Measurements from ENCODE around the gene WDR82.
A peak's percentile ranks its signal among the peaks of the same experiment; 100 is the strongest.

Gene WDR82

DNA sequence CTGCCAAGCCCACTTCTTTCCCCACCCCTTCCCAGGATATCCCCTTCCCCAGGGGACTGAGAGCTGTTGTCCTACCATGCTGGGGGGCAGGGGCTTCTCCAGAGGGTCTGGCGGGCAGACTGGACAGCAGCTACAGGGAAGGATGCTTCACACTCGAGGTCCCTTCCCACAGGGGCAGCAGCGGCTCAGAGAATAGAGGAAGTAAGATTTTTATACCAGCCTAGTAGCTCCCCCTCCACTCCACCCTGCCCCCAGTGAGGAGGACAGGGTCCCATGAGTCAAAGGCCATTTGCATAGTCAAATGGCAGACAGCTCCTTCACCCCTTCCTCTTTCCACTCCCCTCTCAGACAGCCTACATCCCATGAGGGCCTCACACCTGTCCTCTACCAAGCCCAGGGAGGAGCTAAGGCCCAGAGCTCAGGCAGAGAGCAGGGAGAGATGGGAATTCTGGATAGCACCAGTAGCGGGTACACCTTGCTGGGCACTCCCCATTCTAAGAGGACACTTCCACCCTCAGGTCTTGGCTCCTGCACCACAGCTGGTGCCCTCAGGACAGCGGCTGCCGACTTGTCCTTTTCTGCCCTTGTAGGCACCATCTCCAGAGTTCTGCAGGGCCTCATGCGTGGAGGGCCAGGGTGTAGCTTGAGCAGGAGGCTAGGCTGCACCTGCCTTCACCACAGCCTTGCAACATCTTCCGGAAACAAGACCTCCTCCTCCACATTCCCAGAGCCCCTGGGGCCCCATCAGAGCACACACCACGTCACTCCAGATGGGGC lies 52.8 kb downstream of the WDR82 start, which contains the start of gene TLR9:
TLR9 (minus strand) TSS at position 194 of the 777 bp plus-strand sequence; CDS start at position 78, 116 bp downstream.
- no peak within 1 kb of the TSS for H3K4me3 ChIP-seq (ENCODE audit: low read length)
- no peaks in the 10 kb centered on the region for H3K27me3 ChIP-seq (ENCODE audit: control insufficient read depth, insufficient read depth, low read length)
- no peaks in the 10 kb centered on the region for H3K4me1 ChIP-seq (ENCODE audit: control insufficient read depth, insufficient read depth, low read length)
- peaks cover 19% of the 10 kb centered on the region for H3K36me3 ChIP-seq (ENCODE audit: control insufficient read depth, insufficient read depth, low read length)
- H3K27ac ChIP-seq (ENCODE audit: low read depth, low read length), result no peak within 1 kb of the TSS
- no peak within 1 kb of the TSS for H3K9ac ChIP-seq (ENCODE audit: low read length)

DNA sequence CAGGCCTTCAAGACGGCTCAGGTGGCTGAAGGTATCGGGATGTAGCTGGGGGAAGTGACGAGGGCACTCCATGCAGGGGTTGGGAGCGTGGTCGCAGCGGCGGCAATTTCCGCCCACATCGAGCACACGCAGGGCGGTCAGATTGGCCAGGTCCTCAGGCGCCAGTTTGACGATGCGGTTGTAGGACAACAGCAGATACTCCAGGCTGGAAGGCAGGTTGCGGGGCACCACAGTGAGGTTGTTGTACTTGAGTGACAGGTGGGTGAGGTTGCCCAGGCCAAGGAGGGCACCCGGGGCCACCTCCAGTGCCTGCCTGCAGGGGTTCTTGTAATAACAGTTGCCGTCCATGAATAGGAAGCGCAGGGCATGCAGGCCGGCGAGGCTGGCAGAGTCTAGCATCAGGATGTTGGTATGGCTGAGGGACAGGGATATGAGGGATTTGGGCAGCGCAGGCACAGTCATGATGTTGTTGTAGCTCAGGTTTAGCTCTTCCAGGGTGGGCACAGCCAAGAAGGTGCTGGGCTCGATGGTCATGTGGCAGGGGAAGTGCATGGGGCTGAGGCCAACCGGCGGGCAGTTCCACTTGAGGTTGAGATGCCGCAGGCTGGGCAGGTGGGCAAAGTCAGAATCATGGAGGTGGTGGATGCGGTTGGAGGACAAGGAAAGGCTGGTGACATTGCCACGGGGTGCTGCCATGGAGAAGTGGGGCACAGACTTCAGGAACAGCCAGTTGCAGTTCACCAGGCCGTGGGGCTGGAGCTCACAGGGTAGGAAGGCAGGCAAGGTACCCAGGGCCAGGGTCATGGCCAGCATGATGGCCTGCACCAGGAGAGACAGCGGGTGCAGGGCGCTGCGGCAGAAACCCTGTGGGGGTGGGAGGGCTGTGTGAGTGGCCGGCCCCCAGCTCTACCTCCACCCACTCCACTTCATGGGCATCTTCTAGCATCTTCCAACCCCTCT lies 54.7 kb downstream of the WDR82 start:
- Histone ChIP-seq H3K4me3 (ENCODE audit: low read length) (no peak overlapping the region), H3K36me3 (ENCODE audit: control insufficient read depth, insufficient read depth, low read length) (no peaks in the 10 kb centered on the region), H3K4me1 (ENCODE audit: control insufficient read depth, insufficient read depth, low read length) (no peaks in the 10 kb centered on the region), H3K27me3 (ENCODE audit: control insufficient read depth, insufficient read depth, low read length) (no peaks in the 10 kb centered on the region), H3K9ac (ENCODE audit: low read length) (no peak overlapping the region), H3K27ac (ENCODE audit: low read depth, low read length) (no peak overlapping the region)

- Histone ChIP-seq H3K36me3 (ENCODE audit: control insufficient read depth, insufficient read depth, low read length) (no peaks in the 10 kb centered on the region), H3K9ac (ENCODE audit: low read length) (no peak overlapping the region), H3K4me1 (ENCODE audit: control insufficient read depth, insufficient read depth, low read length) (no peaks in the 10 kb centered on the region), H3K4me3 (ENCODE audit: low read length) (no peak overlapping the region), H3K27me3 (ENCODE audit: control insufficient read depth, insufficient read depth, low read length) (no peaks in the 10 kb centered on the region), H3K27ac (ENCODE audit: low read depth, low read length) (no peak overlapping the region)
These were observed 55.9 kb downstream of the WDR82 start for GRCh38 chr3:52222319-52223221.

DNA sequence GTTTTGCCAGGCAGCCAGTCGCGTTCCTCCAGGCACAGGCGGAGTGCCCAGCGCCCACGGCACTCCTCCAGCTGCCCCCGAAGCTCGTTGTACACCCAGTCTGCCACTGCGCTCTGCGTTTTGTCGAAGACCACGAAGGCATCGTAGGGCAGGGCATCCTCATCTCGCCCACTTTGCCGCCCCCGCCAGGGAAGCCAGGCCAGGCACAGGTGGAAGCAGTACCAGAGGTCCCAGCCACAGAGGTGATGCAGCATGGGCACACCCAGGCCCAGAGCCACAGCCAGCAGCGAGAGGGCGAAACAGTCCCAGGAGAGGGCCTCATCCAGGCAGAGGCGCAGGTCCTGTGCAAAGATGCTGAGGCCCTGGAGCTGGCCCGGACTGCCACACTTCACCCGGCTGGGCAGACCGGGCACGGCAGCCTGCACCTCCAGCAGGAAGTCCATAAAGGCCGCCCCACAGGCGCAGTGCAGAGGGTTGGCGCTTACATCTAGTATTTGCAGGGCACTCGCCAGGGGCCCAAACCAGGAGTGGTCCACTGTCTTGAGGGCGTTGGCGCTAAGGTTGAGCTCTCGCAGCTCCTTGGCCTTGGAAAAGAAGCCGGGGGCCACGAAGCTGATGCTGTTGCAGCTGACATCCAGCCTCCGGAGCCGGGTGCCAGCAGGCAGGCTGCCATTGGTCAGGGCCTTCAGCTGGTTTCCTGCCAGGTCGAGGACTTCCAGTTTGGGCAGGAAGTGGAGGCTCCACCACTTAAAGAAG lies 56.7 kb downstream of the WDR82 start:
- Histone ChIP-seq H3K27me3 (ENCODE audit: control insufficient read depth, insufficient read depth, low read length) (no peaks in the 10 kb centered on the region), H3K9ac (ENCODE audit: low read length) (no peak overlapping the region), H3K4me3 (ENCODE audit: low read length) (no peak overlapping the region), H3K27ac (ENCODE audit: low read depth, low read length) (no peak overlapping the region), H3K4me1 (ENCODE audit: control insufficient read depth, insufficient read depth, low read length) (peaks cover 3% of the 10 kb centered on the region), H3K36me3 (ENCODE audit: control insufficient read depth, insufficient read depth, low read length) (no peaks in the 10 kb centered on the region)

DNA sequence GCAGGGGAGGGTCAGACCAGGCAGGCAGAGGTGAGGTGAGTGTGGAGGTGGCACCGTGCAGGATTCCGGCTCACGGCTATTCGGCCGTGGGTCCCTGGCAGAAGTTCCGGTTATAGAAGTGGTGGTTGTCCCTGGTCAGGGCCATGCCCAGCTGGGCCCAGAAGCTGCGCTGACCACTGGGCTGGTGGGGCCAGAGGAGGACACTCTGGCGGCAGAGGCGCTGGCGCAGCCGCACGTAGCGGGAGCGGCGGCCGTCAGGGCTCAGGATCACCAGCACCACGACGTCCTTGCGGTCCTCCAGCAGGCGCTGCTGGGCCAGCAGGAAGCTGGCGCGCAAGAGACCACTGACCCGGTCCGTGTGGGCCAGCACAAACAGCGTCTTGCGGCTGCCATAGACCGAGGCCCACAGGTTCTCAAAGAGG lies 57.3 kb downstream of the WDR82 start:
- Histone ChIP-seq H3K36me3 (ENCODE audit: control insufficient read depth, insufficient read depth, low read length) (no peaks in the 10 kb centered on the region), H3K27me3 (ENCODE audit: control insufficient read depth, insufficient read depth, low read length) (no peaks in the 10 kb centered on the region), H3K4me1 (ENCODE audit: control insufficient read depth, insufficient read depth, low read length) (peaks cover 7% of the 10 kb centered on the region), H3K9ac (ENCODE audit: low read length) (no peak overlapping the region), H3K4me3 (ENCODE audit: low read length) (no peak overlapping the region), H3K27ac (ENCODE audit: low read depth, low read length) (no peak overlapping the region)

DNA sequence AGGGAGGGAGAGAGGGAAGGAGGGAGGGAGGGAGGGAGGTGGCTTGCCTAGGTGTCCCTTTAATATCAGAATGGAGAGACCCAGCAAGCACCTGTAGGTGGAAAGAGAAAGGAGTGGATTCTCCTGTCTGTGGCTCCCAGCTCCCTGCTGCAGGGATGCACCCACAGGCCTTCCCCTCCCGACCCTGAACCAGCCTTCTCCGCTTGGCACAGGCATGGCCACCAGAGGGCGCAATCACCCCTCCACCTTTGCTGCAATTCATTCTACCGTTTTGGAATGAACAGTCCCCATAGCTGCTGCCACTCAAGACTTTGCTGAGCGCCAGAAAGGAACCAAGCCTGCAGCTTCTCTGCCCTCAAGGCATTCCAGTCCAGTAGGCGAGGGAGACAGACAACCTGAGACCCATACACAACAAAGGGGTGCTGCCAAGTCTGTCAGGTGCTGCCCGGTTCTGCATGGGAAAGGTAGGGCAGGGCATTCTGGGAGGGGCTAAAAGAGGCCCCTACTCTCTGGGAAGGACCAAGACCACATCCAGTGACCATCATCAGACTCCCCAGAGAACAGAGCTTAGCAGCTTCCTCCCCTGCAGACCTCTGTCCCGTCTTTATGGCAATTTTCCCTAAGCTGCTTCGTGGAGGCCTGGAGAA lies 57.9 kb downstream of the WDR82 start:
- Histone ChIP-seq H3K4me1 (ENCODE audit: control insufficient read depth, insufficient read depth, low read length) (peaks cover 7% of the 10 kb centered on the region), H3K27me3 (ENCODE audit: control insufficient read depth, insufficient read depth, low read length) (no peaks in the 10 kb centered on the region), H3K4me3 (ENCODE audit: low read length) (no peak overlapping the region), H3K36me3 (ENCODE audit: control insufficient read depth, insufficient read depth, low read length) (peaks cover 3% of the 10 kb centered on the region), H3K27ac (ENCODE audit: low read depth, low read length) (no peak overlapping the region), H3K9ac (ENCODE audit: low read length) (no peak overlapping the region)

DNA sequence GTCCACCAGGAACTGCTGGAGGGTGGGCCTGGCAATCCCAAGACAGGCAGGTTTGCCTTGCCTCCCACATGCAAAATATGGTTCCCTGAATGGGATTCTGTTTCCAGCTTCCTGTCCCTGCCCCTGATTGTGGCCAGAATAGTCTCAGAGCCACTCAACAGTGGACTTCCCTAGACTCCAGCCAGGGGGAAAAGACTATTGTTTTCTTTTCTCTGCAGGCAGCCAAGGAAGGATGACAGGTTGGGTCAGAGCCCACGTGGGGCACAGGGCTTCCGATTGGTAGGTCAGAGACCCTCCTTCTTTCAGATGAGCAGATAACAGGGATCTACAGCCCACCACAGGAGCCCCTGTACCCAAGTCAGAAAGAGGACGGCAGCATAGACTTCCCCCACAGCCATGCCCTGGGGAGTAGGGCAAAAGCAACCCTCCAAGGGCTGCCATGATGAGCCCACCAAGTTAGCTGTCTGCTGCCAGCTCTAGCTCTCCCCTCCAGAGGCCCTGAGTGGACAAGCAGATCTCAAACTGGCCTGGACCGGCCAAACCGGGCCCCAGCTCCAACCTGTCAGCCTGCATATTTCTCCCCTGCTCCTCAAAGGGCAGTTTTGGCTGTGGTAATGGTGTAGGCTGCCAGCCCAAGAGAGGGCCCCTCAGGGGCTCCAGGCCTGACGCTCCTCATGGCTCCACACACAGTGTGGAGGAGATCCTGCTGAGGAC lies 59.4 kb downstream of the WDR82 start:
- no peaks in the 10 kb centered on the region for H3K27me3 ChIP-seq (ENCODE audit: control insufficient read depth, insufficient read depth, low read length)
- H3K4me3 ChIP-seq (ENCODE audit: low read length), result no peak overlapping the region
- H3K4me1 ChIP-seq (ENCODE audit: control insufficient read depth, insufficient read depth, low read length), result peaks cover 7% of the 10 kb centered on the region
- H3K27ac ChIP-seq (ENCODE audit: low read depth, low read length), result no peak overlapping the region
- no peak overlapping the region for H3K9ac ChIP-seq (ENCODE audit: low read length)
- H3K36me3 ChIP-seq (ENCODE audit: control insufficient read depth, insufficient read depth, low read length), result peaks cover 13% of the 10 kb centered on the region

DNA sequence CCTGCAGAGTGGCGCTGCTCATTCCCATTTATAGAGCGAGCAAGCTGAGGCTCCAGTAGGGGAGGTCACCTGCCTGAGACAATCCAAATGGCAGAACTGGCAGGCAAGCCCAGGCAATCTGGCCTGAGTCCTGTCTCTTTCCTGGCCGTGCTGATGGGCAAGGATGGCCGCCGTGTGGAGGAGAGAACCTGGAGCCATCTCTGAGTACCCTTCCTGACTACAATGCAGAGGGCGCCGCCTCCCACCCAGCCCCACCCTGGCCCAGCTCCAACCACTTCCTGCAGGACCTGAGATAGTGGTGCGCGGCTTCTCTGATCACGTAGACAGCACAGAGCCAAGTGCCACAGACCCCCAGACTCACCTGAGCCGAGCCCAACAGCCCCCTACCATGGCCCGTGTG lies 60.0 kb downstream of the WDR82 start:
- Histone ChIP-seq H3K4me1 (ENCODE audit: control insufficient read depth, insufficient read depth, low read length) (peaks cover 7% of the 10 kb centered on the region), H3K36me3 (ENCODE audit: control insufficient read depth, insufficient read depth, low read length) (peaks cover 18% of the 10 kb centered on the region), H3K9ac (ENCODE audit: low read length) (no peak overlapping the region), H3K4me3 (ENCODE audit: low read length) (no peak overlapping the region), H3K27me3 (ENCODE audit: control insufficient read depth, insufficient read depth, low read length) (no peaks in the 10 kb centered on the region), H3K27ac (ENCODE audit: low read depth, low read length) (no peak overlapping the region)

GRCh38 chr3:52218026-52218425 lies 60.4 kb downstream of the WDR82 start:
- Histone ChIP-seq H3K4me1 (ENCODE audit: control insufficient read depth, insufficient read depth, low read length) (peaks cover 7% of the 10 kb centered on the region), H3K9ac (ENCODE audit: low read length) (no peak overlapping the region), H3K36me3 (ENCODE audit: control insufficient read depth, insufficient read depth, low read length) (peaks cover 21% of the 10 kb centered on the region)

GRCh38 chr3:52217409-52217805 lies 61.0 kb downstream of the WDR82 start:
- Histone ChIP-seq H3K4me1 (ENCODE audit: control insufficient read depth, insufficient read depth, low read length) (peaks cover 7% of the 10 kb centered on the region), H3K27me3 (ENCODE audit: control insufficient read depth, insufficient read depth, low read length) (no peaks in the 10 kb centered on the region), H3K9ac (ENCODE audit: low read length) (no peak overlapping the region), H3K4me3 (ENCODE audit: low read length) (peak overlapping the region; percentile 39), H3K36me3 (ENCODE audit: control insufficient read depth, insufficient read depth, low read length) (peaks cover 26% of the 10 kb centered on the region), H3K27ac (ENCODE audit: low read depth, low read length) (peak overlapping the region; percentile 50)

More at GRCh38 chr3:52218026-52218425, 60.4 kb downstream of the WDR82 start:
- Histone ChIP-seq H3K4me3 (ENCODE audit: low read length) (no peak overlapping the region), H3K27me3 (ENCODE audit: control insufficient read depth, insufficient read depth, low read length) (no peaks in the 10 kb centered on the region), H3K27ac (ENCODE audit: low read depth, low read length) (no peak overlapping the region)
